ENCODE measurements around the gene THBS4. TPM values are rescaled to one million over a fixed set of nuclear protein-coding genes. Genes with fewer than 3 reads are reported as not detected.

THBS4 gene
- total RNA-seq, 1 donor from 2014 or later, result not detected

GRCh38 chr5:80116465-80116864, 81.3 kb downstream of the THBS4 start:
- DNase-seq (ENCODE audit: low spot score), result no peak

DNA sequence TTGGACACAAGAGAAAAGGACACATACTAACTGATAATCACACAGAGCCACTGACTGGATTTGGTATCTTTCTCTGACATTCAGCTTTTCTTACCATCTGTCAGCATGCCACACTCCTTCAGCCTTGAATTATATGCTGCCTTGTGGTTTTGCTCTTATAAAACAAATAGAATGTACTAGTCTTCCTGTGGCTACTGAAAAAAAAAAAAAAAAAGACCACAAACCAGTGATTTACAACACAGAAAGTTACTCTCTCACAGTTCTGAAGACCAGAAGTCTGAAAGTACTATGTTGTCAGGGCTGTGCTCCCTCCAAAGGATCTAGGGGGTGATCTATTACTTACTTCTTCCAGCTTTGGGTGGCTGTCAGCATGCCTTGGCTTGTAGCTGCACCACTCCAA, 82.3 kb downstream of the THBS4 start:
- no peak for DNase-seq (ENCODE audit: low spot score)

DNA sequence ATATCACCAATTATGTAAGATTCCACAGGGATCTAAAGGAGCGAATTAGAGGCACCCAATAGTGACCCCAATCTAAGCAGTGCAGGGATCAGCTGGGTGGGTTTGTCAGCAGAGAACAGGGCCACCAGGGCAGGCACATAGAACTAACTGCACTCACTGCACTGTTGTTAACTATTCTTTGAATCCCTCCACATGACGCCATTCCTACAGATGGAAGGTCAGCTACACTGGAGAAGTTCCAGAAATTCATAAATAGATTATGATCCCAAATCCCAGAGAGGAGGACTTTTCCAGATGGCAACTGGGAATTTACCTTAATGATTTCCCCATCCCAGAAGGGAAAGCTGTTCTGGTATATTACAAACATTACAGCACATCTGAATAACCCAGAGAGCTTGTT, 84.2 kb downstream of the THBS4 start:
- no peak for DNase-seq (ENCODE audit: low spot score)

- DNase-seq (ENCODE audit: low spot score), result no peak
Measured at GRCh38 chr5:80122579-80122978, 87.4 kb downstream of the THBS4 start.

- DNase-seq (ENCODE audit: low spot score), result no peak
Measured at GRCh38 chr5:80124121-80124918, 89.2 kb downstream of the THBS4 start.

DNA sequence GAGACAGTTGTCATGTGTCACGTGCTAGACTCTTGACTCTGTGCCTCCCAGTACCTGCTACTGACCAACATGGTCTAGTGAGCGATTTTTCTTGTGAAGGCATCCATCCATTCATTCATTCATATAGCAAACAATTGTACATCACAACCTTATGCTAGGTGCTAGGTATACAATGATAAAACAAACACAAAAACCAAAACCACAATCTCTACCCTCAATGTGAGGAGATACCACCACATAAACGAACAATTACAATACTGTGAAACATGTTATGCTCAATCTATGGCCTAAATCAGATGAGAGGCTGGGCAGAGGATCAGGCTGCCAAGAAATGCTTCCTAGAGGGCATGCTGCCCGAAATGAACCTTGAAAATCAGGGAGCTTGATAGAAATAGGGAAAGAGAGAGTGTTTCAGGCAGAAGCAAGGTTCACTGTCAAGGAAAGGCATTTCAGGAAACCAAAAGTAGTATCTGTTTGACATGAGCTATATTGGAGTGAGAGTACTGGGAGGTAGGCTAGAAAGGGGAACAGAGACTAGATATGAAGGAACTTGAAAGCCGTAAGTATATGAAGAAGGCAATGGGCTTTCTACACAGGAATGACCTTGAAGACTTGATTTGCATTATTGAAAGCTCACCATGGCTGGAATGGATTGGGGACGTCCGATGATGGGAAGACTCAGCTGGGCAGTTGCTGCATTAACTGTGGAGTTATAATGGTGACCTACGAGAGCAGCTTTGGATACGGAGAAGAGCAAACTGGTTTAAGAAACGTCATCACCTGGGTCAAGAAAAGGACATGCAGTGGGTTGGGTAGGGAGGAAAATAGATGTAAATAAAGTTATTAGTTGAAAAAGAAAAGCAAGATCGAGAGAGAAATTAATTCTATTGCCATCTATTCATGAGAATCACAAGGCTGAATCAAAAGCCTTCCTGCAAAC, 90.1 kb downstream of the THBS4 start:
- no peak for DNase-seq (ENCODE audit: low spot score)

- DNase-seq (ENCODE audit: low spot score), result peak; percentile 60
Measured at GRCh38 chr5:80125962-80126480, 90.9 kb downstream of the THBS4 start.

DNA sequence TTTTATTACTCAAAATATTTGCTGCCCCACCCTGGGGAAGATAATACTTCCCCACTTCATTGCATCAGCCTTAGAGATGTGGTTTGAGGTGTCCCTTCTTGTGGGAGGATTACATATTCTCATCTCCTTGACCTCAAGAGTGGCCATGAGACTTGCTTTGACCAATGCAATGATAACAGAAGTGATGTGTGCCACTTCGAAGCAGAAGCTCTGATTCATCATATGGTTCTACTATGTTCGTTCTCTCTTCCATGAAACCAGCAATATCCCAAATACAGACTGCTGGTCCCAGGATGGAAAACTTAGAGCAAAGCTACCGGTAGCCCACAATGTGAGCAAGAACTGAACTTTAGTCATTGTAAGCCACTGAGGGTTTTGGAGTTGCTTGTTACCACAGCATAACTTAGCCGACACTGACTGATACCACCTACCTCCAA, 92.0 kb downstream of the THBS4 start:
- DNase-seq (ENCODE audit: low spot score), result no peak

DNA sequence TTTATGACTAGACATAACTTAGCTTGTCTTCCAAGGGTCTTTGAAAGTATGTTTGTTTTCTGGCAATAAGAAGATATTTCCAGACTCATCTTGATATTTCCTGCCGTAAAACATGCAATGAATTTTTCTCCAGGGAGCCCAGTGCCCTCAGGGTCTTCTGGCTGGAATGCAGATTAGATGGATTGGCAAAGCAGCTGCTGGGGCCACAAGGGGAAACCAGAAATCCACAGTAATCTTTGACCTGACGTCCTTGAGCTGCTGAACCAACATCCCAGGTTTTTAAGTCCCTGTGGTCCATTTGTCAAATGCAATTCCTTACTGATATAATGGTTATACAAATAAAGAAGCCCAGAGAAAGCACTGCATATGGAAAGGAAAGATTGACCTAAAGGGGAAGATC, 93.0 kb downstream of the THBS4 start:
- DNase-seq (ENCODE audit: low spot score), result peak; percentile 67

DNA sequence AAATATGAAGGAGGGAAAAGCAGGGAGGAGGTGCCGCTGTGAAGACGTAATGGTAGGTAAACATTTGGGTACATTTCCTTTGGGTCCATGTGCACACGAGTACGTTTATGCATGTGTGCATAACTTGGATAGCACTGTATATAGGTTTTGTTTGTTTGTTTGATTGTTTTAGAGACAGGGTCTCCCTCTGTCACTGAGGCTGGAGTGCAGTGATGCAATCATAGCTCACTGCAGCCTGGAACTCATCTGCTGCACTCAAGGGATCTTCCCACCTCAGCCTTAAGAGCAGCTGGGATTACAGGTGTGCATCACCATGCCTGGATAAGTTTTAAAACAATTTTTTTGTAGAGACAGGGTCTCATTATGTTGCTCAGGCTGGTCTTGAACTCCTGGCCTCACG, 94.0 kb downstream of the THBS4 start:
- no peak for DNase-seq (ENCODE audit: low spot score)

Other genes with a start within 250 kb of the THBS4 start
- gene MTX3, start 44.1 kb upstream of the THBS4 start, total RNA-seq (ENCODE audit: insufficient read depth, low replicate concordance), result 26.0 TPM
- 17.1 TPM for gene SERINC5, start 220.7 kb downstream of the THBS4 start, total RNA-seq (ENCODE audit: insufficient read depth, low replicate concordance)

Measured in umbilical cord (tissue), 2 donors.